Measurements from ENCODE around the gene GAA.
"Not testable (repeated sequence)": the region's sequence is repeated elsewhere in the genome, so short reads cannot be mapped to it uniquely, and the experiment has no call there.

The GAA gene

GRCh38 chr17:80089762-80090161, 11.6 kb upstream of the GAA start:
- Histone ChIP-seq H3K27ac (no peak overlapping the region), H3K36me3 (ENCODE audit: insufficient read depth, low read length) (no peaks in the 10 kb centered on the region), H3K4me3 (no peak overlapping the region), H3K9ac (ENCODE audit: insufficient read length) (no peak overlapping the region), H3K9me3 (ENCODE audit: low read depth, low read length) (no peaks in the 10 kb centered on the region)
- no peak for TF ChIP-seq FOXP2 (optimal IDR thresholded peaks at IDR 0.05; ENCODE audit: control extremely low read depth, extremely low read length, insufficient read depth)
- TF ChIP-seq EZH2 (IDR thresholded peaks at IDR 0.05): no peak
- TF ChIP-seq POLR2AphosphoS5 (IDR thresholded peaks at IDR 0.05; ENCODE audit: borderline replicate concordance, low read depth, low read length): no peak
- DNase-seq (ENCODE audit: low read depth, low spot score): no peak

- not testable (repeated sequence) for H3K4me3 ChIP-seq; H3K27ac ChIP-seq; H3K36me3 ChIP-seq (ENCODE audit: insufficient read depth, low read length); H3K9ac ChIP-seq (ENCODE audit: insufficient read length); DNase-seq (ENCODE audit: low read depth, low spot score); H3K9me3 ChIP-seq (ENCODE audit: low read depth, low read length)
Observed at GRCh38 chr17:80090164-80090563, 11.2 kb upstream of the GAA start.

- no peak for TF ChIP-seq EZH2 (IDR thresholded peaks at IDR 0.05)
- TF ChIP-seq FOXP2 (optimal IDR thresholded peaks at IDR 0.05; ENCODE audit: control extremely low read depth, extremely low read length, insufficient read depth): no peak
- no peak for TF ChIP-seq POLR2AphosphoS5 (IDR thresholded peaks at IDR 0.05; ENCODE audit: borderline replicate concordance, low read depth, low read length)
- Histone ChIP-seq H3K36me3 (ENCODE audit: insufficient read depth, low read length) (no peaks in the 10 kb centered on the region), H3K4me3 (no peak overlapping the region), H3K9ac (ENCODE audit: insufficient read length) (no peak overlapping the region), H3K27ac (no peak overlapping the region), H3K9me3 (ENCODE audit: low read depth, low read length) (no peaks in the 10 kb centered on the region)
- no peak for DNase-seq (ENCODE audit: low read depth, low spot score)
Observed at GRCh38 chr17:80091376-80091775, 10.0 kb upstream of the GAA start.

- Histone ChIP-seq H3K27ac (no peak overlapping the region), H3K36me3 (ENCODE audit: insufficient read depth, low read length) (no peaks in the 10 kb centered on the region), H3K4me3 (no peak overlapping the region), H3K9ac (ENCODE audit: insufficient read length) (no peak overlapping the region), H3K9me3 (ENCODE audit: low read depth, low read length) (no peaks in the 10 kb centered on the region)
- no peak for TF ChIP-seq POLR2AphosphoS5 (IDR thresholded peaks at IDR 0.05; ENCODE audit: borderline replicate concordance, low read depth, low read length)
- TF ChIP-seq EZH2 (IDR thresholded peaks at IDR 0.05): no peak
- TF ChIP-seq FOXP2 (optimal IDR thresholded peaks at IDR 0.05; ENCODE audit: control extremely low read depth, extremely low read length, insufficient read depth): no peak
- DNase-seq (ENCODE audit: low read depth, low spot score): no peak
Observed at GRCh38 chr17:80092959-80093358, 8.4 kb upstream of the GAA start.

- DNase-seq (ENCODE audit: low read depth, low spot score): no peak
- no peak overlapping the region for H3K27ac ChIP-seq
- no peak overlapping the region for H3K9ac ChIP-seq (ENCODE audit: insufficient read length)
- no peak overlapping the region for H3K4me3 ChIP-seq
- TF ChIP-seq EZH2 (IDR thresholded peaks at IDR 0.05): no peak
- TF ChIP-seq POLR2AphosphoS5 (IDR thresholded peaks at IDR 0.05; ENCODE audit: borderline replicate concordance, low read depth, low read length): no peak
- no peak for TF ChIP-seq FOXP2 (optimal IDR thresholded peaks at IDR 0.05; ENCODE audit: control extremely low read depth, extremely low read length, insufficient read depth)
- H3K9me3 ChIP-seq (ENCODE audit: low read depth, low read length): no peaks in the 10 kb centered on the region
- no peaks in the 10 kb centered on the region for H3K36me3 ChIP-seq (ENCODE audit: insufficient read depth, low read length)
Observed at GRCh38 chr17:80095038-80095843, 6.1 kb upstream of the GAA start.

- no peak for DNase-seq (ENCODE audit: low read depth, low spot score)
- TF ChIP-seq EZH2 (IDR thresholded peaks at IDR 0.05) (no peak), FOXP2 (optimal IDR thresholded peaks at IDR 0.05; ENCODE audit: control extremely low read depth, extremely low read length, insufficient read depth) (no peak), POLR2AphosphoS5 (IDR thresholded peaks at IDR 0.05; ENCODE audit: borderline replicate concordance, low read depth, low read length) (no peak)
- H3K4me3 ChIP-seq: no peak overlapping the region
- no peaks in the 10 kb centered on the region for H3K9me3 ChIP-seq (ENCODE audit: low read depth, low read length)
- H3K9ac ChIP-seq (ENCODE audit: insufficient read length): no peak overlapping the region
- no peaks in the 10 kb centered on the region for H3K36me3 ChIP-seq (ENCODE audit: insufficient read depth, low read length)
- H3K27ac ChIP-seq: no peak overlapping the region
Observed at GRCh38 chr17:80095844-80096475, 5.4 kb upstream of the GAA start.

GRCh38 chr17:80096561-80097021, 4.8 kb upstream of the GAA start:
- Histone ChIP-seq H3K36me3 (ENCODE audit: insufficient read depth, low read length) (no peaks in the 10 kb centered on the region), H3K4me3 (no peak overlapping the region), H3K9ac (ENCODE audit: insufficient read length) (no peak overlapping the region), H3K9me3 (ENCODE audit: low read depth, low read length) (no peaks in the 10 kb centered on the region), H3K27ac (no peak overlapping the region)
- no peak for DNase-seq (ENCODE audit: low read depth, low spot score)
- no peak for TF ChIP-seq POLR2AphosphoS5 (IDR thresholded peaks at IDR 0.05; ENCODE audit: borderline replicate concordance, low read depth, low read length)
- no peak for TF ChIP-seq FOXP2 (optimal IDR thresholded peaks at IDR 0.05; ENCODE audit: control extremely low read depth, extremely low read length, insufficient read depth)
- TF ChIP-seq EZH2 (IDR thresholded peaks at IDR 0.05): no peak

- Histone ChIP-seq H3K27ac (no peak overlapping the region), H3K9ac (ENCODE audit: insufficient read length) (no peak overlapping the region), H3K36me3 (ENCODE audit: insufficient read depth, low read length) (no peaks in the 10 kb centered on the region), H3K9me3 (ENCODE audit: low read depth, low read length) (no peaks in the 10 kb centered on the region), H3K4me3 (no peak overlapping the region)
- no peak for DNase-seq (ENCODE audit: low read depth, low spot score)
- TF ChIP-seq FOXP2 (optimal IDR thresholded peaks at IDR 0.05; ENCODE audit: control extremely low read depth, extremely low read length, insufficient read depth) (no peak), POLR2AphosphoS5 (IDR thresholded peaks at IDR 0.05; ENCODE audit: borderline replicate concordance, low read depth, low read length) (no peak), EZH2 (IDR thresholded peaks at IDR 0.05) (no peak)
Observed at GRCh38 chr17:80097127-80097621, 4.2 kb upstream of the GAA start.
